Body of pancreas (tissue), 4 donors: ENCODE measurements around the gene C19orf38.
"Not testable (repeated sequence)": the region's sequence is repeated elsewhere in the genome, so short reads cannot be mapped to it uniquely, and the experiment has no call there.

Experiments
- POLR2A ChIP-seq, 3 donors: fragments of 450-650 bp; IDR thresholded peaks; one replicate each; pipeline ENCODE4 v1.6.1; 2016; ENCODE audit warnings: antibody characterized with exemption in 3 of 3, mild to moderate bottlenecking in 2 of 3
- TF ChIP-seq, protein P1 (sequence below), 7 experiments: fragments of 450-650 bp in 4 of 7; fragments of 200-600 bp in 3 of 7; sonication (generic) in 3 of 7; IDR thresholded peaks; one replicate each; pipeline ENCODE4 v1.5.1; 2016 to 2019; ENCODE audit warnings: antibody characterized with exemption in 7 of 7

DNA sequence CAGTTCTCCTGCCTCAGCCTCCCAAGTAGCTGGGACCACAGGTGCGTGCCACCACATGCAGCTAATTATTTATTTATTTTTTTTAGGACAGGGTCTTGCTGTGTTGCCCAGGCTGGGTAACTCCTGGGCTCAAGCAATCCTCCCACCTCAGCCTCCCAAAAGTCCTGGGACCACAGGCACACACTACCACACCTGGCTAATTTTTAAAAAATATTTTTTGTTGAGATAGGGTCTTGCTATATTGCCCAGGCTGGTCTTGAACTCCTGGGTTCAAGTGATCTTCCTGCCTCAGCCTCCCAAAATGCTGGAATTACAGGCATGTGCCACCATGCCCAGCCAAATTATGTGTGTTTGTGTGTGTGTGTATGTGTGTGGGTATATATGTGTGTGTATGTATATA, 8.7 kb downstream of the C19orf38 start:
- TF ChIP-seq, protein P1, sequence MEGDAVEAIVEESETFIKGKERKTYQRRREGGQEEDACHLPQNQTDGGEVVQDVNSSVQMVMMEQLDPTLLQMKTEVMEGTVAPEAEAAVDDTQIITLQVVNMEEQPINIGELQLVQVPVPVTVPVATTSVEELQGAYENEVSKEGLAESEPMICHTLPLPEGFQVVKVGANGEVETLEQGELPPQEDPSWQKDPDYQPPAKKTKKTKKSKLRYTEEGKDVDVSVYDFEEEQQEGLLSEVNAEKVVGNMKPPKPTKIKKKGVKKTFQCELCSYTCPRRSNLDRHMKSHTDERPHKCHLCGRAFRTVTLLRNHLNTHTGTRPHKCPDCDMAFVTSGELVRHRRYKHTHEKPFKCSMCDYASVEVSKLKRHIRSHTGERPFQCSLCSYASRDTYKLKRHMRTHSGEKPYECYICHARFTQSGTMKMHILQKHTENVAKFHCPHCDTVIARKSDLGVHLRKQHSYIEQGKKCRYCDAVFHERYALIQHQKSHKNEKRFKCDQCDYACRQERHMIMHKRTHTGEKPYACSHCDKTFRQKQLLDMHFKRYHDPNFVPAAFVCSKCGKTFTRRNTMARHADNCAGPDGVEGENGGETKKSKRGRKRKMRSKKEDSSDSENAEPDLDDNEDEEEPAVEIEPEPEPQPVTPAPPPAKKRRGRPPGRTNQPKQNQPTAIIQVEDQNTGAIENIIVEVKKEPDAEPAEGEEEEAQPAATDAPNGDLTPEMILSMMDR (IDR thresholded peaks at IDR 0.05) = not testable (repeated sequence)
- not testable (repeated sequence) for TF ChIP-seq POLR2A (IDR thresholded peaks at IDR 0.05)
